HepG2 (cell line): ENCODE results near the gene RNASE7. TPM values are rescaled to one million over a fixed set of nuclear protein-coding genes. Genes with fewer than 3 reads are reported as not detected.
A peak's percentile ranks its signal among the peaks of the same experiment; 100 is the strongest.

Experiments used
- AGO2 ChIP-seq: fragments of 200-400 bp; formaldehyde crosslinking; optimal IDR thresholded peaks from 2 replicates; pipeline ENCODE3; 2017; ENCODE audit warnings: mild to moderate bottlenecking, low read depth, low read length, moderate library complexity
- AKAP8 ChIP-seq: sonication (generic); formaldehyde crosslinking; IDR thresholded peaks from 2 replicates; pipeline ENCODE4 v1.5.1; 2020; ENCODE audit warnings: mild to moderate bottlenecking, missing genetic modification reagents
- CBX1 ChIP-seq: IDR thresholded peaks from one replicate; pipeline ENCODE4 v1.6.1; 2016; ENCODE audit warnings: antibody characterized with exemption, low read depth
- ETV6 ChIP-seq: sonication (generic); formaldehyde crosslinking; conservative IDR thresholded peaks from 2 replicates; pipeline ENCODE4 v1.4.0; 2020; ENCODE audit warnings: missing genetic modification reagents
- FOSL2 ChIP-seq: sonication (generic); formaldehyde crosslinking; IDR thresholded peaks from 2 replicates; pipeline ENCODE4 v1.4.0; 2020; ENCODE audit warnings: missing genetic modification reagents
- KAT2B ChIP-seq: fragments of 150-350 bp; IDR thresholded peaks from 2 replicates; pipeline ENCODE4 v1.6.1; 2014; ENCODE audit warnings: low read depth, low read length, borderline replicate concordance
- KDM1A ChIP-seq: IDR thresholded peaks from 2 replicates; pipeline ENCODE4 v1.6.1; 2016; ENCODE audit warnings: missing compliant biosample characterization
- MATR3 ChIP-seq: sonication (generic); formaldehyde crosslinking; IDR thresholded peaks from 2 replicates; pipeline ENCODE4 v1.4.0; 2020; ENCODE audit warnings: missing genetic modification reagents
- MED1 ChIP-seq: sonication (generic); formaldehyde crosslinking; IDR thresholded peaks from 2 replicates; pipeline ENCODE4 v1.4.0; 2020; ENCODE audit warnings: missing genetic modification reagents
- MED8 ChIP-seq: sonication (generic); formaldehyde crosslinking; IDR thresholded peaks from 2 replicates; pipeline ENCODE4 v1.8.1; 2023; ENCODE audit warnings: mild to moderate bottlenecking, missing genetic modification reagents; ENCODE audit not compliant: insufficient replicate concordance
- ZNF10 ChIP-seq: sonication (generic); formaldehyde crosslinking; IDR thresholded peaks from 2 replicates; pipeline ENCODE4 v1.4.0; 2020; ENCODE audit warnings: mild to moderate bottlenecking, low read depth, missing genetic modification reagents, borderline replicate concordance
- ZNF335 ChIP-seq: sonication (generic); formaldehyde crosslinking; IDR thresholded peaks from 2 replicates; pipeline ENCODE4 v1.4.0; 2020; ENCODE audit warnings: missing genetic modification reagents
- ZNF367 ChIP-seq: sonication (generic); formaldehyde crosslinking; IDR thresholded peaks from 2 replicates; pipeline ENCODE4 v1.4.0; 2020; ENCODE audit warnings: missing genetic modification reagents, borderline replicate concordance
- ZNF547 ChIP-seq: sonication (generic); formaldehyde crosslinking; IDR thresholded peaks from 2 replicates; pipeline ENCODE4 v1.5.1; 2020; ENCODE audit warnings: mild to moderate bottlenecking, missing genetic modification reagents
- ZNF562 ChIP-seq: sonication (generic); formaldehyde crosslinking; IDR thresholded peaks from 2 replicates; pipeline ENCODE4 v1.8.0; 2022; ENCODE audit warnings: missing genetic modification reagents, borderline replicate concordance
- ZNF720 ChIP-seq: sonication (generic); formaldehyde crosslinking; IDR thresholded peaks from 2 replicates; pipeline ENCODE4 v1.4.0; 2020; ENCODE audit warnings: missing genetic modification reagents
- ZNF773 ChIP-seq: sonication (generic); formaldehyde crosslinking; IDR thresholded peaks from 2 replicates; pipeline ENCODE4 v1.4.0; 2020; ENCODE audit warnings: missing genetic modification reagents, borderline replicate concordance
- ZSCAN20 ChIP-seq: sonication (generic); formaldehyde crosslinking; IDR thresholded peaks from 2 replicates; pipeline ENCODE4 v1.4.0; 2020; ENCODE audit warnings: missing genetic modification reagents, mild to moderate bottlenecking, borderline replicate concordance
- ZSCAN29 ChIP-seq: sonication (generic); formaldehyde crosslinking; conservative IDR thresholded peaks from 2 replicates; pipeline ENCODE4 v1.4.0; 2020; ENCODE audit warnings: mild to moderate bottlenecking, missing genetic modification reagents
- polyA plus RNA-seq, 8 experiments: library from polyadenylated mRNA; depleted of rRNA in 3 of 8; stranded (reverse) in 7 of 8; unstranded in 1 of 8; fragments of >200 nt; fragmentation: Illumina TruSeq in 4 of 8; extraction: Trizol in 4 of 8; gene quantifications; 2 replicates each; pipeline versions ENCODE4 v1.2.1 to v1.2.3, GENCODE V29; 2011 to 2016; ENCODE audit warnings: low read depth in 4 of 8, missing spikeins in 1 of 8, mixed read lengths in 1 of 8; ENCODE audit not compliant: insufficient read depth in 1 of 8
- total RNA-seq, 5 experiments: library from RNA; depleted of rRNA; stranded (reverse); fragments of >200 nt; fragmentation: Illumina TruSeq; extraction: Trizol; gene quantifications; 2 replicates each; pipeline ENCODE4 v1.2.3, GENCODE V29; 2016; ENCODE audit warnings: low read depth in 1 of 5
- TF ChIP-seq, protein P1 (sequence below): sonication (generic); formaldehyde crosslinking; IDR thresholded peaks from 2 replicates; pipeline ENCODE4 v1.8.0; 2023; ENCODE audit warnings: mild to moderate bottlenecking, missing genetic modification reagents
- TF ChIP-seq, protein P2 (sequence below): sonication (generic); formaldehyde crosslinking; IDR thresholded peaks from 2 replicates; pipeline ENCODE4 v1.4.0; 2020; ENCODE audit warnings: missing genetic modification reagents, borderline replicate concordance
- TF ChIP-seq, protein P3 (sequence below): sonication (generic); formaldehyde crosslinking; IDR thresholded peaks from 2 replicates; pipeline ENCODE4 v1.4.0; 2020; ENCODE audit warnings: missing genetic modification reagents
- TF ChIP-seq, protein P4 (sequence below): sonication (generic); formaldehyde crosslinking; IDR thresholded peaks from 2 replicates; pipeline ENCODE4 v1.8.0; 2022; ENCODE audit warnings: missing genetic modification reagents, low read depth, mild to moderate bottlenecking, borderline replicate concordance
- TF ChIP-seq, protein P5 (sequence below): sonication (generic); formaldehyde crosslinking; IDR thresholded peaks from 2 replicates; pipeline ENCODE4 v1.4.0; 2020; ENCODE audit warnings: mild to moderate bottlenecking, missing genetic modification reagents

The RNASE7 gene
- total and polyA plus RNA-seq, 2 of the 13 experiments (the other 11 are each of a cell fraction or from before 2014, with no cell fraction given): 0.04 TPM; not detected in 1

DNA sequence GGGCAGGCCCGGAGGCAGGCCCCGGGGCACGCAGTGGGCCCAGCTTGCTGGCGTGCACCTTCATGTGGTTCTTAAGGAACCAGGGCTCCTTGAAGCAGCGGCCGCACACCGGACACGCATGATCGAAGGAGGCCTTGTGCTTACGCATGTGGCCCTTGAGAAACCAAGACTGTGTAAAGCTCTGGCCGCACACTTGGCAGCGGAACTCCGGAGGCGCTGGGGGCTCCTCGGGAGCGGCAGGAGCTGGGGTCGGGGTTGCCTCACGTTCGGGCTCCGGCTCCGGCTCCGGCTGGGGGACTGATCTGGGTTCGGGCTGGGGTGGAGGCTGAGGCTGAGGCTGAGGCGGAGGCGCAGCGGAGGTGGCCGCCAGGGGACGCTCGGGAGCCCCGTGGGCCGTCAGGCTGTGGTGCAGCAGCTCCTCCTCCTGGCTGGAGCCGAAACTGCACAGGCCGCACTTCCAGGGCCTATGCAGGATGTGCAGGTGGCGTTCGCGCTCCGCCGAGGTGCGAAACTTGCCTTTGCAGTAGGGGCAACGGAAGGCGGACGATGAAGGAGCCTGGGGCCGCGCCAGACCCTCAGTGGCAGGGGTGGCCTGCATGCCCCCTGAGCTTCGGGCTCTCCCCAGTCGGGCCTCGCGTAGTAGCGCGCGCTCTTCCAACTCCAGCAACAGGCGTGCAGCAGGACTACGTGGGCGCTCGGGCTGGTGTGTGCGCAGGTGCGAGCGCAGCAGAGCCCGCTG lies 50.3 kb downstream of the RNASE7 start (continued):
- TF ChIP-seq ZNF773 (CRISPR knock-in tag) (no peak), MED1 (CRISPR knock-in tag) (peak; percentile 54), ZSCAN29 (peak; percentile 93), ZNF562 (CRISPR knock-in tag) (no peak), AKAP8 (peak; percentile 97), AGO2 (peak; percentile 97), ZSCAN20 (CRISPR knock-in tag) (no peak), KDM1A (peak; percentile 47; the same call in 1 of the 2 replicates), KAT2B (no peak), ZNF367 (CRISPR knock-in tag) (no peak), FOSL2 (CRISPR knock-in tag) (peak; percentile 70), ZNF547 (peak; percentile 90), ZNF10 (CRISPR knock-in tag) (no peak), ETV6 (CRISPR knock-in tag) (no peak; the same call in none of the 2 replicates), ZNF335 (CRISPR knock-in tag) (peak; percentile 78; the same call in 1 of the 2 replicates), MED8 (CRISPR knock-in tag) (no peak), MATR3 (CRISPR knock-in tag) (no peak), ZNF720 (CRISPR knock-in tag) (no peak), CBX1 (peak; percentile 96)
- TF ChIP-seq, protein P1, sequence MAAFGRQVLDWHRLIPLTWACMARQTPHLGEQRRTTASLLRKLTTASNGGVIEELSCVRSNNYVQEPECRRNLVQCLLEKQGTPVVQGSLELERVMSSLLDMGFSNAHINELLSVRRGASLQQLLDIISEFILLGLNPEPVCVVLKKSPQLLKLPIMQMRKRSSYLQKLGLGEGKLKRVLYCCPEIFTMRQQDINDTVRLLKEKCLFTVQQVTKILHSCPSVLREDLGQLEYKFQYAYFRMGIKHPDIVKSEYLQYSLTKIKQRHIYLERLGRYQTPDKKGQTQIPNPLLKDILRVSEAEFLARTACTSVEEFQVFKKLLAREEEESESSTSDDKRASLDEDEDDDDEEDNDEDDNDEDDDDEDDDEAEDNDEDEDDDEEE (CRISPR knock-in tag): peak; percentile 88
- TF ChIP-seq, protein P2, sequence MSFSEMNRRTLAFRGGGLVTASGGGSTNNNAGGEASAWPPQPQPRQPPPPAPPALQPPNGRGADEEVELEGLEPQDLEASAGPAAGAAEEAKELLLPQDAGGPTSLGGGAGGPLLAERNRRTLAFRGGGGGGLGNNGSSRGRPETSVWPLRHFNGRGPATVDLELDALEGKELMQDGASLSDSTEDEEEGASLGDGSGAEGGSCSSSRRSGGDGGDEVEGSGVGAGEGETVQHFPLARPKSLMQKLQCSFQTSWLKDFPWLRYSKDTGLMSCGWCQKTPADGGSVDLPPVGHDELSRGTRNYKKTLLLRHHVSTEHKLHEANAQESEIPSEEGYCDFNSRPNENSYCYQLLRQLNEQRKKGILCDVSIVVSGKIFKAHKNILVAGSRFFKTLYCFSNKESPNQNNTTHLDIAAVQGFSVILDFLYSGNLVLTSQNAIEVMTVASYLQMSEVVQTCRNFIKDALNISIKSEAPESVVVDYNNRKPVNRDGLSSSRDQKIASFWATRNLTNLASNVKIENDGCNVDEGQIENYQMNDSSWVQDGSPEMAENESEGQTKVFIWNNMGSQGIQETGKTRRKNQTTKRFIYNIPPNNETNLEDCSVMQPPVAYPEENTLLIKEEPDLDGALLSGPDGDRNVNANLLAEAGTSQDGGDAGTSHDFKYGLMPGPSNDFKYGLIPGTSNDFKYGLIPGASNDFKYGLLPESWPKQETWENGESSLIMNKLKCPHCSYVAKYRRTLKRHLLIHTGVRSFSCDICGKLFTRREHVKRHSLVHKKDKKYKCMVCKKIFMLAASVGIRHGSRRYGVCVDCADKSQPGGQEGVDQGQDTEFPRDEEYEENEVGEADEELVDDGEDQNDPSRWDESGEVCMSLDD (CRISPR knock-in tag): no peak
- TF ChIP-seq, protein P3, sequence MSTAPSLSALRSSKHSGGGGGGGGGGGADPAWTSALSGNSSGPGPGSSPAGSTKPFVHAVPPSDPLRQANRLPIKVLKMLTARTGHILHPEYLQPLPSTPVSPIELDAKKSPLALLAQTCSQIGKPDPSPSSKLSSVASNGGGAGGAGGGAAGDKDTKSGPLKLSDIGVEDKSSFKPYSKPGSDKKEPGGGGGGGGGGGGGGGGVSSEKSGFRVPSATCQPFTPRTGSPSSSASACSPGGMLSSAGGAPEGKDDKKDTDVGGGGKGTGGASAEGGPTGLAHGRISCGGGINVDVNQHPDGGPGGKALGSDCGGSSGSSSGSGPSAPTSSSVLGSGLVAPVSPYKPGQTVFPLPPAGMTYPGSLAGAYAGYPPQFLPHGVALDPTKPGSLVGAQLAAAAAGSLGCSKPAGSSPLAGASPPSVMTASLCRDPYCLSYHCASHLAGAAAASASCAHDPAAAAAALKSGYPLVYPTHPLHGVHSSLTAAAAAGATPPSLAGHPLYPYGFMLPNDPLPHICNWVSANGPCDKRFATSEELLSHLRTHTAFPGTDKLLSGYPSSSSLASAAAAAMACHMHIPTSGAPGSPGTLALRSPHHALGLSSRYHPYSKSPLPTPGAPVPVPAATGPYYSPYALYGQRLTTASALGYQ (CRISPR knock-in tag): no peak; the same call in 1 of the 2 replicates
- TF ChIP-seq, protein P4, sequence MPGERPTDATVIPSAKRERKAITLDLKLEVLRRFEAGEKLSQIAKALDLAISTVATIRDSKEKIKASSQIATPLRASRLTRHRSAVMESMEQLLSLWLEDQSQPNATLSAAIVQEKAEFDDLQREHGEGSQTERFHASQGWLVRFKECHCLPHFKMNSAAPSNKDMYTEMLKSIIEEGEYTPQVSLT (CRISPR knock-in tag): no peak; the same call in 1 of the 2 replicates
- TF ChIP-seq, protein P5, sequence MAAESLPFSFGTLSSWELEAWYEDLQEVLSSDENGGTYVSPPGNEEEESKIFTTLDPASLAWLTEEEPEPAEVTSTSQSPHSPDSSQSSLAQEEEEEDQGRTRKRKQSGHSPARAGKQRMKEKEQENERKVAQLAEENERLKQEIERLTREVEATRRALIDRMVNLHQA (CRISPR knock-in tag): no peak
